ENCODE measurements around the gene ARL8A. TPM values are rescaled to one million over a fixed set of nuclear protein-coding genes. Genes with fewer than 3 reads are reported as not detected.

Gene ARL8A
- total RNA-seq, 1 donor from 2014 or later: 95.1 TPM

DNA sequence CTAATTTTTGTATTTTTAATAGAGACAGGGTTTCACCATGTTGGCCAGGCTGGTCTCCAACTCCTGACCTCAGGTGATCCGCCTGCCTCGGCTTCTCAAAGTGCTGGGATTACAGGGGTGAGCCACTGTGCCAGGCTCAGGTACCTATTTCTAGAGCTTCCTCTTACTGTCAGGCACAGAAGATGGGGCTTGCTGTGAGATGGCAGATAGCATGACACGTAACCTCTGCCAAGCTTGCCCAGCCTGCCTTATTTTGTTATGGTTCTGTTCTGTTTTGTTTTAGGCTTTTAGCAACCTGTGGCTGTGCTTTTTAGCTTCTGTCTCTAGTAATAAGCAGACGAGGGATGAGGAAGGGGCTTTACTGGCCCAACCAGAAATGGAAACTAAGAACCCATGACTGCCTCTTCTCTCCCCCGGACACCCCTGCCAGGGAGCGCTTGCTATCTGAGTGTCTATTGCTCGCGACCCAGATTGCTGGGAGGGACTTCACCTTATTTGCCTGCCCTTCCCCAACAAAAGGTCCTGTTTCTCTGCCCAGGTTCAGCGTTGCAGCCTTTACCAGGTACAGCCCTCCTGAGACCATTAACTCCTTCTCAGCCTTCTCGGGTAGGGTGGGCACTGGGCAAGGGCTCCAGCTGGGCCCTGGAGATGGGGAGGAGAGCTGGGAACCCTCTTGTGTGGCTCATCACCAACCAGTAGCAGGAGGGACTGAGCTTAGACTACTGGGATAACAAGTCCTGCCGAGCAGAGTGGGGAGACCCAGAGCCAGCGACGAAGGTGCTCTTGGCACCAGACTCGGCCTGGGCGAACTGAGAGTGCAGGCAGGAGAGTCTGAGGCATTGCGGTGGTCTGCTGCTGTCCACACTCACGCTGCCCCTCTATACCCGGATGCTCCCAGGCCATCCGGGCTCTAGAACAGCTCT, 35.6 kb upstream of the ARL8A start:
- Mint-ChIP-seq H3K27me3 (ENCODE audit: low read depth) (peaks cover 31% of the 10 kb centered on the region), H3K4me3 (ENCODE audit: unreplicated experiment) (no peak overlapping the region), H3K36me3 (ENCODE audit: low read depth) (no peaks in the 10 kb centered on the region)

GRCh38 chr1:202176949-202177927, 32.7 kb upstream of the ARL8A start:
- Mint-ChIP-seq H3K27ac (ENCODE audit: unreplicated experiment) (no peak overlapping the region), H3K4me3 (ENCODE audit: unreplicated experiment) (no peak overlapping the region), H3K9me3 (ENCODE audit: low read depth) (no peaks in the 10 kb centered on the region), H3K27me3 (ENCODE audit: low read depth) (peaks cover 23% of the 10 kb centered on the region), H3K36me3 (ENCODE audit: low read depth) (no peaks in the 10 kb centered on the region), H3K4me1 (ENCODE audit: low read depth) (no peaks in the 10 kb centered on the region)
- DNase-seq (ENCODE audit: low spot score): no peak
- TF ChIP-seq CTCF (IDR thresholded peaks at IDR 0.05): no peak

More for the DNA sequence above, 35.6 kb upstream of the ARL8A start:
- no peak for DNase-seq (ENCODE audit: low spot score)
- TF ChIP-seq CTCF (IDR thresholded peaks at IDR 0.05): no peak
- Mint-ChIP-seq H3K9me3 (ENCODE audit: low read depth) (no peaks in the 10 kb centered on the region), H3K27ac (ENCODE audit: unreplicated experiment) (no peak overlapping the region), H3K4me1 (ENCODE audit: low read depth) (peaks cover 5% of the 10 kb centered on the region)

GRCh38 chr1:202173993-202174392, 29.5 kb upstream of the ARL8A start:
- Mint-ChIP-seq H3K4me3 (ENCODE audit: unreplicated experiment) (no peak overlapping the region), H3K27me3 (ENCODE audit: low read depth) (peaks cover 11% of the 10 kb centered on the region), H3K36me3 (ENCODE audit: low read depth) (no peaks in the 10 kb centered on the region), H3K27ac (ENCODE audit: unreplicated experiment) (no peak overlapping the region), H3K9me3 (ENCODE audit: low read depth) (no peaks in the 10 kb centered on the region), H3K4me1 (ENCODE audit: low read depth) (no peaks in the 10 kb centered on the region)
- no peak for DNase-seq (ENCODE audit: low spot score)
- TF ChIP-seq CTCF (IDR thresholded peaks at IDR 0.05): no peak

DNA sequence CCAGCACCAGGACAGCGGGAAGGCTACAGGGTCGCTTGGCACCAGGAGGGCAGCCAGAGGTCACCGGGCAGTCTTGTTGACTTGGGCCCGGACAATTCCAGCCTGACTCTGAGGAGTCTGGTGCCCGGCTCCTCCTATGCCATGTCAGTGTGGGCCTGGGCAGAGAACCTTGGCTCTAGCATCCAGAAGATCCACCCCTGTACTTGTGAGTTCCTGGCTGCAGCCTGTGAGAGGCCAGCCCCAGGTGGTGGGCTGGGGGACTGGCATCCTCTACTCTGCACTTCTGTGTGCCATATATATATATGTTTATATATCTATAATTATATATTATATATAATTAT, 27.4 kb upstream of the ARL8A start:
- TF ChIP-seq CTCF (IDR thresholded peaks at IDR 0.05): no peak
- no peaks in the 10 kb centered on the region for H3K9me3 Mint-ChIP-seq (ENCODE audit: low read depth)

More for the DNA sequence above, 27.4 kb upstream of the ARL8A start:
- Mint-ChIP-seq H3K4me1 (ENCODE audit: low read depth) (no peaks in the 10 kb centered on the region), H3K4me3 (ENCODE audit: unreplicated experiment) (no peak overlapping the region), H3K27me3 (ENCODE audit: low read depth) (no peaks in the 10 kb centered on the region), H3K27ac (ENCODE audit: unreplicated experiment) (no peak overlapping the region), H3K36me3 (ENCODE audit: low read depth) (no peaks in the 10 kb centered on the region)
- DNase-seq (ENCODE audit: low spot score): no peak
